ENCODE results near the gene FCGR3A.
"Not testable (repeated sequence)": the region's sequence is repeated elsewhere in the genome, so short reads cannot be mapped to it uniquely, and the experiment has no call there.

- not testable (repeated sequence) for TF ChIP-seq CTCF (optimal IDR thresholded peaks at IDR 0.05 in 1 of 3, IDR thresholded peaks at IDR 0.05 in 1 of 3, conservative IDR thresholded peaks at IDR 0.05 in 1 of 3; ENCODE audit: extremely low read depth in 1 of 3, insufficient read depth in 2 of 3, low read length in 3 of 3); EZH2 (IDR thresholded peaks at IDR 0.05; ENCODE audit: low read length)
Observed at GRCh38 chr1:161528550-161528949, 21.1 kb downstream of the FCGR3A start.

All from keratinocyte (primary cell).